Left hindlimb (tissue), 1 donor: ENCODE results near the gene PPIL4.

Source experiments
- DNase-seq: peaks from one replicate; pipeline ENCODE4 v3.0.0-alpha.2; 2018

The PPIL4 gene

GRCh38 chr6:149545754-149546471 lies at the start of gene PPIL4:
PPIL4 (minus strand) TSS chr6:149546043; CDS start chr6:149546005, 38 bp downstream.
- DNase-seq: peak; percentile 98

- no peak for DNase-seq
Measured at GRCh38 chr6:149593408-149593807, 47.6 kb upstream of the PPIL4 start.

- DNase-seq: no peak
Measured at GRCh38 chr6:149592983-149593382, 47.1 kb upstream of the PPIL4 start.

- DNase-seq: no peak
Measured at GRCh38 chr6:149586149-149586548, 40.3 kb upstream of the PPIL4 start.

GRCh38 chr6:149581349-149581748 lies 35.5 kb upstream of the PPIL4 start:
- no peak for DNase-seq

- no peak for DNase-seq
Measured at GRCh38 chr6:149580880-149581279, 35.0 kb upstream of the PPIL4 start.

- no peak for DNase-seq
Measured at GRCh38 chr6:149567945-149568585, 22.2 kb upstream of the PPIL4 start.

GRCh38 chr6:149567194-149567586 lies 21.3 kb upstream of the PPIL4 start:
- no peak for DNase-seq

GRCh38 chr6:149566410-149567193 lies 20.8 kb upstream of the PPIL4 start:
- DNase-seq: peak; percentile 63

GRCh38 chr6:149565527-149566409 lies 19.9 kb upstream of the PPIL4 start, which contains the start of gene GINM1:
GINM1 (plus strand) TSS chr6:149566375; CDS start chr6:149566415, 40 bp downstream.
- peak; percentile 97 for DNase-seq

GRCh38 chr6:149563928-149564325 lies 18.1 kb upstream of the PPIL4 start:
- DNase-seq: no peak

GRCh38 chr6:149563203-149563927 lies 17.5 kb upstream of the PPIL4 start:
- DNase-seq: no peak

GRCh38 chr6:149560736-149561135 lies 14.9 kb upstream of the PPIL4 start:
- DNase-seq: no peak

GRCh38 chr6:149559389-149559788 lies 13.5 kb upstream of the PPIL4 start:
- DNase-seq: no peak

- DNase-seq: no peak
Measured at GRCh38 chr6:149558029-149558428, 12.2 kb upstream of the PPIL4 start.

- no peak for DNase-seq
Measured at GRCh38 chr6:149551920-149552319, 6.1 kb upstream of the PPIL4 start.

GRCh38 chr6:149545258-149545753 lies 537 bp downstream of the PPIL4 start:
- peak; percentile 80 for DNase-seq

- DNase-seq: no peak
Measured at GRCh38 chr6:149544646-149545257, 1.1 kb downstream of the PPIL4 start.

- no peak for DNase-seq
Measured at GRCh38 chr6:149541139-149541538, 4.7 kb downstream of the PPIL4 start.

GRCh38 chr6:149534742-149535141 lies 11.1 kb downstream of the PPIL4 start:
- no peak for DNase-seq

- DNase-seq: no peak
Measured at GRCh38 chr6:149529650-149530049, 16.2 kb downstream of the PPIL4 start.
